ENCODE data around the gene GRPR.
A peak's percentile ranks its signal among the peaks of the same experiment; 100 is the strongest.
"Not testable (repeated sequence)": the region's sequence is repeated elsewhere in the genome, so short reads cannot be mapped to it uniquely, and the experiment has no call there.

The GRPR gene

GRCh38 chrX:16177260-16177659 lies 53.9 kb downstream of the GRPR start:
- H3K27ac ChIP-seq, result no peak overlapping the region
- TF ChIP-seq CTCF (IDR thresholded peaks at IDR 0.05), result no peak
- no peak for TF ChIP-seq ZFX (IDR thresholded peaks at IDR 0.05; ENCODE audit: borderline replicate concordance)

GRCh38 chrX:16183843-16184242 lies 60.5 kb downstream of the GRPR start:
- H3K27ac ChIP-seq, result not testable (repeated sequence)

GRCh38 chrX:16185725-16186136 lies 62.4 kb downstream of the GRPR start:
- H3K27ac ChIP-seq, result no peak overlapping the region
- TF ChIP-seq ZFX (IDR thresholded peaks at IDR 0.05; ENCODE audit: borderline replicate concordance) (no peak), CTCF (IDR thresholded peaks at IDR 0.05) (no peak)

GRCh38 chrX:16186380-16187007 lies 63.1 kb downstream of the GRPR start:
- no peak overlapping the region for H3K27ac ChIP-seq
- TF ChIP-seq CTCF (IDR thresholded peaks at IDR 0.05), result no peak
- TF ChIP-seq ZFX (IDR thresholded peaks at IDR 0.05; ENCODE audit: borderline replicate concordance), result no peak

GRCh38 chrX:16187024-16187760 lies 63.8 kb downstream of the GRPR start:
- H3K27ac ChIP-seq, result no peak overlapping the region
- TF ChIP-seq CTCF (IDR thresholded peaks at IDR 0.05), result no peak
- TF ChIP-seq ZFX (IDR thresholded peaks at IDR 0.05; ENCODE audit: borderline replicate concordance), result no peak

GRCh38 chrX:16188687-16189086 lies 65.3 kb downstream of the GRPR start:
- no peak overlapping the region for H3K27ac ChIP-seq
- TF ChIP-seq CTCF (IDR thresholded peaks at IDR 0.05) (no peak), ZFX (IDR thresholded peaks at IDR 0.05; ENCODE audit: borderline replicate concordance) (no peak)

- TF ChIP-seq ZFX (IDR thresholded peaks at IDR 0.05; ENCODE audit: borderline replicate concordance) (no peak), CTCF (IDR thresholded peaks at IDR 0.05) (no peak)
- peak overlapping the region; percentile 51 for H3K27ac ChIP-seq
Observed at GRCh38 chrX:16191605-16192004, 68.2 kb downstream of the GRPR start.

Data from 22Rv1 (cell line).